Superior temporal gyrus (tissue), 1 donor: Measurements from ENCODE around the gene SAMD8.

Experiments
- DNase-seq: peaks from one replicate; pipeline ENCODE4 v3.0.0-alpha.2; 2016; ENCODE audit errors: extremely low spot score

The SAMD8 gene

DNA sequence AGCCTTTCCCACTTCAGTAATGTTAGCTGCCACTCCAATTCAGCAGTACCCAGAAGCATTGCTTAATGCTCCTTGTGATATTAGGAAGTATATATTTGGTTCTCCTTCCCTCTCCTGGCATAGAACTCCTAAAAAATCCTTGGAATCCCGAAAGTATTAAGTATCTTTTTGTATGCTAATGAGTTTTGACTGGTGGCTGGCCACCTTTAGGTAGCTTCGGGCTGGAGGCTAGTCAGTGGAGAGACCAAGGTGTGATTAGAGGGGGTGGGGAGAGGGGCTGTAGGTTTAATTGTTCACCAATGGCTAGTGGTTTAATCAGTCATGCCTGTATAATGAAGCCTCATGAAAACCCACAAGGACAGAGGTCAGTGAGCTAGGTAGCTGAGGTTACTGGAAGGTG is 112.1 kb downstream of the SAMD8 start:
- DNase-seq, result no peak

DNA sequence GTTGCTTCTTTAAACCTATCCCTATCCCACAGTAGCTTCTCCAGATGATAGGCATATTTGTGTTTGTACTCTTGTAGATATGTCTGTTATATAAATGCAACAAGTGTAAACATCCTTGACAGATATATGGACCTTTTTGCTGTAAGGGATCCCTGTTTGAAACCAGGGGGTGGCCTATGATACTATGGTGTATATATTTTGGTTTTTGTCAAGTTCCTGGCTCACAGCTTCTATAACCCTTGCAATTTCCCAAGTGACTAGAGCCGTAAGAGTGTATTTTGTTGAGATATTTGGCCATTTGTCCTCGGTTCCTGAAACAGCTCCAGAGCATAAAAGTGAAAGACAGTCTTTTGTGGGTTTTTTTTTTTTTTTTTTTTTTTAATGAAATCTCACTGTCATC is 114.6 kb downstream of the SAMD8 start:
- no peak for DNase-seq

DNA sequence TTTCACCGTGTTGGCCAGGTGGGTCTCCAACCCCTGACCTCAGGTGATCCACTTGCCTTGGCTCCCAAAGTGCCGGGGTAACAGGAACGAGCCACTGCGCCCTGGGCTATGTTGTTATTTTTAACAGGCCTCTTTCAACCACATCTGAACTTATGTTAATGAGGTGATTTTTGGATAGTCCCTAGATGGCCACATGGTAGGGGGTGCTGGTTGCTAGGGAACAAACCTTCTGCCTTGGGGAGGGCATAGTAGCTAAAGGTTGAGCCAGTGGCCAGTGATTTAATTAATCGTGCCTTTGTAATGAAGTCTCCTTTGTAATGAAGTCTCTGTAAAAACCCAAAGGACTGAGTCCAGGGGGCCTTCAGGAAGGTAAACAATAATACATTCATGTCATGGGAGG is 115.2 kb downstream of the SAMD8 start:
- DNase-seq, result no peak

- DNase-seq, result no peak
Measured at GRCh38 chr10:75228278-75228677, 116.8 kb downstream of the SAMD8 start.

DNA sequence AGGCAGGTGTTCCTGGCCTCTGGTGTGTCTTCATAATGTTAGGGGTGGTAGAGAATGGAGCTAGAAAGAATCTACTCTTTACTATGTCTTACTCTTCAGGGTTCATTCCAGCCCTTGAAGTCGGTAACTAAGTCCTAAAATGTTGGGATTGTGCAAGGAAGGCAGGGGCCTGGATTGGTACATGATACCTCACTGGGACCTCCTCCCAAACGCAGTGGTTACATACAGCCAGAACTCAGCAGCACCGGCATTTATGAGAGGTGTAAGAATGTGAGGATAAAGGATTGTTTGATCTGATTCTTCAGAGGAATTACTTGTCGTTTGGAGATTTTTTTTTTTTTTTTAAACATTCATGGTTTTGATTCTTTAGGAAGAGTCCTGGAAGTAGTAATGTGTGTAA is 117.4 kb downstream of the SAMD8 start:
- DNase-seq, result no peak

DNA sequence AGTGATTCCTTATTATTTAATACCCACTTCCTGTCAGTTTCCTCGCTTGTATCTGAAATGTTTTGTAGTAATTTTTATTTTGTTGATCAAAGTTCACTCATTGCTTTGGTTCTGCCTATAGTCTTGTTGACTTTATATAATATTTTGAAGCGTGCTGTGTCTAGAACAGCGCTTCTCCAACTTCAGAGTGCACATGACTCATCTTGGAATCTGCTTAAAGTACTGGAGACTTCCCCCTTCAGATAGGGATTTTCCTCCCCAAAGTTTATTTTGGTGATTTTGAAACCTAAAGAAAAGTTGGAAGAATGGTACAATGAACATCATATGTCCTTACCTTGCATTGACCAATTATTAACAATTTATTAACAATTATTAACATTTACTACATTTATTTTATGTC is 118.5 kb downstream of the SAMD8 start:
- no peak for DNase-seq

DNA sequence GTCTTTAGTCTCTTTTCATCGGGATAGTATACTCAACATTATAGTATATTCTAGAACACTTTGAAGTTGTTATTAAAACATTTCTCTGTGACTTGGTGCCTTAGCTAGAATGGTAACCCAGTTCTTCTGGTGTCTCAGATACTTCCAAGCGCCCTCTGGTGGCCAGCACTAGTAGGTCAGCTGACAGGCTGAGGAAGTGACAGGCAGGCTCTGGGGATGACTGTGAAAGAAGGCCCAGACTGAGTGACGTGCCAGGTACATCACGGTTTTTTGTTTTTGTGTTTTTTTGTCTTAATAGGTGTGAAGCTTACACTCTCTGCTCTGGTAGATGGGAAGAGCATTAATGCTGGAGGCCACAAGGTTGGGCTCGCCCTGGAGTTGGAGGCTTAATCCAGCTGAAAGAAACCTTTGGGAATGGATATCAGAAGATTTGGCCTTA is 119.2 kb downstream of the SAMD8 start:
- DNase-seq, result peak; percentile 97
